GM12873 (cell line): ENCODE data around the gene CCP110.

ENCODE experiments used
- TF ChIP-seq, protein P1 (sequence below): IDR thresholded peaks from 2 replicates; pipeline ENCODE4 v1.5.1; 2012; ENCODE audit warnings: low read depth, mild to moderate bottlenecking, moderate library complexity, low read length, control low read depth; ENCODE audit not compliant: insufficient read depth; ENCODE audit errors: missing control alignments

Gene CCP110

GRCh38 chr16:19507867-19508266, 15.9 kb upstream of the CCP110 start:
- TF ChIP-seq, protein P1, sequence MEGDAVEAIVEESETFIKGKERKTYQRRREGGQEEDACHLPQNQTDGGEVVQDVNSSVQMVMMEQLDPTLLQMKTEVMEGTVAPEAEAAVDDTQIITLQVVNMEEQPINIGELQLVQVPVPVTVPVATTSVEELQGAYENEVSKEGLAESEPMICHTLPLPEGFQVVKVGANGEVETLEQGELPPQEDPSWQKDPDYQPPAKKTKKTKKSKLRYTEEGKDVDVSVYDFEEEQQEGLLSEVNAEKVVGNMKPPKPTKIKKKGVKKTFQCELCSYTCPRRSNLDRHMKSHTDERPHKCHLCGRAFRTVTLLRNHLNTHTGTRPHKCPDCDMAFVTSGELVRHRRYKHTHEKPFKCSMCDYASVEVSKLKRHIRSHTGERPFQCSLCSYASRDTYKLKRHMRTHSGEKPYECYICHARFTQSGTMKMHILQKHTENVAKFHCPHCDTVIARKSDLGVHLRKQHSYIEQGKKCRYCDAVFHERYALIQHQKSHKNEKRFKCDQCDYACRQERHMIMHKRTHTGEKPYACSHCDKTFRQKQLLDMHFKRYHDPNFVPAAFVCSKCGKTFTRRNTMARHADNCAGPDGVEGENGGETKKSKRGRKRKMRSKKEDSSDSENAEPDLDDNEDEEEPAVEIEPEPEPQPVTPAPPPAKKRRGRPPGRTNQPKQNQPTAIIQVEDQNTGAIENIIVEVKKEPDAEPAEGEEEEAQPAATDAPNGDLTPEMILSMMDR: no peak

DNA sequence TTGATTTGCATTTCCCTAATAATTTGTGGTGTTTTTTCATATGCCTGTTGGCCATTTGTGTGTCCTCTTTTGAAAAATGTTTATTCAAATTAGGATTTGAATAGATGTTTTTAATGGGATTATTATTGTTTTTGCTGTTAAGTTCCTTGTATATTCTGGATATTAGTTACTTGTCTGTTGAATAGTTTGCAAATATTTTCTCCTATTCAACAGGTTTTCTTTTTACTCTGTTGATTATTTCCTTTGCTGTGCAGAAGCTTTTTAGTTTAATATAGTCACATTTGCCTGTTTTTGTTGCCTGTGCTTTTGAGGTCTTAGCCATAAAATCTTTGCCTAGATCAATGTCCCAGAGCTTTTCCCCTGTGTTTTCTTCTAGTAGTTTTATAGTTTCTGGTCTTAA, 11.4 kb upstream of the CCP110 start:
- TF ChIP-seq, protein P1: no peak

GRCh38 chr16:19513377-19514053, 10.2 kb upstream of the CCP110 start:
- TF ChIP-seq, protein P1: no peak

- TF ChIP-seq, protein P1: no peak
These were observed 8.0 kb upstream of the CCP110 start for GRCh38 chr16:19515757-19516156.

GRCh38 chr16:19517424-19518089, 6.2 kb upstream of the CCP110 start:
- TF ChIP-seq, protein P1: no peak

DNA sequence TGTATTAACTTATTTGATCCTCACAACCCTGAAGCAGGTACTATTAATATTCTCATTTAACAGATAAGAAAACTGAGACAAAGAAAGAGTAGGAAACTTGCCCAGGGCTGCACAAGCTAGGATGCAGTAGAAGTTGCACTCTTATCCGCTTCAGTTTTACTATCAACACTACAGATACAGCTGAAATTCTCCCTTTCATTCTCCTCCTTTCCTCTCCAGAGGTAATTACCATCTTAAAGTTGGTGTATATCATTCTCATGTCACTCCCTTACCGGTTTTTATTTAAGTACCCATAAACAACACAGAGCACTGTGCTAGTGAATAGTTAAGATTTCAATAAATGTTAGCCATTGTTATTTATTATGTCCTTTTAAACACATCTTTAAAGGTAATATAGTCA, 5.4 kb upstream of the CCP110 start:
- TF ChIP-seq, protein P1: no peak

GRCh38 chr16:19520861-19521331, 2.8 kb upstream of the CCP110 start:
- TF ChIP-seq, protein P1: no peak
